Calu3 (cell line): ENCODE results near the gene UCKL1. TPM values are rescaled to one million over a fixed set of nuclear protein-coding genes. Genes with fewer than 3 reads are reported as not detected.
"Not testable (repeated sequence)": the region's sequence is repeated elsewhere in the genome, so short reads cannot be mapped to it uniquely, and the experiment has no call there.

Source experiments
- BruUV-seq: library from RNA; stranded (reverse); fragments of 400-500 nt; replicated peaks from 2 replicates; lab custom pipeline; 2021; lab: Mats Ljungman, UMichigan
- CTCF ChIA-PET: fragments of 300-600 bp; sonication (Branson Sonifier 250); formaldehyde crosslinking; loops from one replicate; lab custom pipeline; 2022; ENCODE audit warnings: antibody characterized with exemption; lab: Charles Lee
- DNase-seq: peaks from one replicate; pipeline ENCODE4 v3.0.0; 2022
- H3K27ac Mint-ChIP-seq: one replicate; pipeline ENCODE4 v1.8.0; 2022; ENCODE audit warnings: mixed read lengths; ENCODE audit not compliant: unreplicated experiment
- H3K27me3 Mint-ChIP-seq: one replicate; pipeline ENCODE4 v1.8.0; 2022; ENCODE audit warnings: mixed read lengths; ENCODE audit not compliant: unreplicated experiment
- H3K36me3 Mint-ChIP-seq: one replicate; pipeline ENCODE4 v1.8.0; 2022; ENCODE audit warnings: mild to moderate bottlenecking, moderate library complexity, mixed read lengths; ENCODE audit not compliant: insufficient read depth, unreplicated experiment
- H3K4me1 Mint-ChIP-seq: one replicate; pipeline ENCODE4 v1.8.0; 2022; ENCODE audit warnings: mild to moderate bottlenecking, low read depth, mixed read lengths; ENCODE audit not compliant: unreplicated experiment
- H3K4me3 Mint-ChIP-seq: one replicate; pipeline ENCODE4 v1.8.0; 2022; ENCODE audit warnings: mild to moderate bottlenecking, low read depth, moderate library complexity, mixed read lengths; ENCODE audit not compliant: unreplicated experiment
- H3K9me3 Mint-ChIP-seq: one replicate; pipeline ENCODE4 v1.8.0; 2022; ENCODE audit warnings: low read depth, mixed read lengths; ENCODE audit not compliant: unreplicated experiment
- CTCF ChIP-seq: fragments of 200-600 bp; IDR thresholded peaks from one replicate; pipeline ENCODE4 v1.8.0; 2022; ENCODE audit warnings: antibody characterized with exemption; ENCODE audit not compliant: unreplicated experiment
- intact Hi-C: fragments of 100-400 bp; cut with micrococcal nuclease; formaldehyde crosslinking; loops from one replicate; pipeline ENCODE4 v1.10.0; 2022; ENCODE audit not compliant: unreplicated experiment
- total RNA-seq: library from RNA; stranded (reverse); gene quantifications from 2 replicates; pipeline ENCODE4 v1.2.3, GENCODE V29; 2022

UCKL1 gene
- total RNA-seq, 1 experiment from 2014 or later = 85.1 TPM

DNA sequence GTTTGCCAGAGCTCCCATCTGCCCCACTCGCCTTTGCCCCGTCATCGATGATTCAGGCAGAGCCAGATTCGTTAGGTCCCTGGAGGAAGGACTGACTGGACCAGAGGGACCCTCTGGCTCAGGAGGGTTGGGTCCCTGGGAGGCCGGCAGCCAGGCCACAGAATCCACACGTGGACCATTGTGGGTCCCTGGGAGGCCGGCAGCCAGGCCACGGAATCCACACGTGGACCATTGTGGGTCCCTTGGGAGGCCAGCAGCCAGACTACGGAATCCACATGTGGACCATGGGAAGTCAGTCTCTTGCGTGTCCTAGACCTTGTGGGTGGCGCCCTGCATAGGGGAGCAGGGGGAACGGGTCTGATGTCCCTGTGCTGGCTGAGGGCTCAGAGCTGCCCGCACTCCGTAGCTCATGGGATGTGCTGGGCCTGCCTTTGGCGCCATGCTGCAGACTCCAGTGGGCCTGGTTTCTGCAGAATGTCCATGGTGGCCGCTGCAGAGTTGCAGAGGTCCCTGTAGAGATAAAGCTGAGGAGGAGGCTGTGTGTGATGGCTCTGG, 23.5 kb downstream of the UCKL1 start:
- Mint-ChIP-seq H3K36me3 (peaks cover 82% of the 10 kb centered on the region), H3K4me1 (no peaks in the 10 kb centered on the region), H3K9me3 (no peaks in the 10 kb centered on the region), H3K4me3 (no peak overlapping the region), H3K27ac (no peak overlapping the region), H3K27me3 (no peaks in the 10 kb centered on the region)
- intact Hi-C loops = no loop called here
- no TSS peak for BruUV-seq
- no peak for DNase-seq
- TF ChIP-seq CTCF = no peak
- CTCF ChIA-PET = no interaction called here

DNA sequence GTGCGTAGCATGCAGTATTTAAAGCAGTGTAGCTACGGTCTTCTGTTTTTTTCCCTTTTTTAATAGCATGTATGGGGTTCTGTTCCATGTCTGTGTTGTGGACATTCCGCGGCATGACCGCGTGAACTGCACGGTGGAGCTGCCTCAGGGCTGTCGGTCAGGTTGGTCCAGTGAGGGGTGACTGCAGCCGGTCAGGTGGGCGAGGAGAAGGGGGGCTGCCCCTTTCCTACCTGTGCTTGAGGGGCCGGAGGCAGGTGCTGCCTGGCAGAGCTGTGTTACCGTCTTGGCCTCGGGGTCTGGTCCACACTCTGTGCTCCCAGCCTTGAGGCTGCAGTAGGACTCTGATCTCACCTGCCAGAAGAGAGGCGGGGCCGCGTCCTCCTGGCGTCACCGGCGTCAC, 24.5 kb downstream of the UCKL1 start:
- no peak for TF ChIP-seq CTCF
- CTCF ChIA-PET = no interaction called here
- DNase-seq = no peak
- Mint-ChIP-seq H3K4me3 (no peak overlapping the region), H3K9me3 (no peaks in the 10 kb centered on the region), H3K27ac (no peak overlapping the region), H3K4me1 (no peaks in the 10 kb centered on the region), H3K27me3 (no peaks in the 10 kb centered on the region), H3K36me3 (peaks cover 80% of the 10 kb centered on the region)
- no TSS peak for BruUV-seq
- intact Hi-C loops = no loop called here

DNA sequence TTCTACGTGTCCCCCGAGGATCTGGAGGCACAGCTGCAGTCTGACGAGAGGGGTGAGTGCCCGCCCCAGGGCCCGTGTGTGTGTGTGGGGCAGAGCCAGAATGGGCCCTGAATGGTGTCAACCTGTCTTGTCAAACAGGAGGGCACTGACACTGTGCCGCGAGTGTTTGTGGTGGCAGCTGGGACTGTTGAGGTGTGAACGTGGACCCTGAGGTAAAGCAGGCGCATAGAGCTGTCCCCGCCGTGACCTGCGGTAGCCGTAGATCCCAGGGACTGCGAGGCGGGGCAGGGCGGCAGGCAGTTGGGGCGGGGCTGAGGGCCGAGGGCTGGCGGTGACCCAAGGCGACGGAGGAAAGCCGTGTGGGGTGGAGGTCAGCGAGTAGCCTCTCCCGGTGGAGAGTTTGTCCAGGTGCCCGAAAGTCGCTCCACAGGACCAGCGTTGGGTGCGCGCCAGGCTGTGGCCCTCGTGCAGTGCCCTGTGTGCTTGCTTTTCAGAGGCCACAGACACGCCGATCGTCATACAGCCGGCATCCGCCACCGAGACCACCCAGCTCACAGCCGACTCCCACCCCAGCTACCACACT, 25.2 kb downstream of the UCKL1 start:
- DNase-seq = no peak
- intact Hi-C loops = no loop called here
- BruUV-seq = no TSS peak
- no peaks in the 10 kb centered on the region for H3K9me3 Mint-ChIP-seq
- peaks cover 79% of the 10 kb centered on the region for H3K36me3 Mint-ChIP-seq
- H3K4me1 Mint-ChIP-seq = no peaks in the 10 kb centered on the region
- no peak overlapping the region for H3K4me3 Mint-ChIP-seq
- H3K27ac Mint-ChIP-seq = no peak overlapping the region
- H3K27me3 Mint-ChIP-seq = no peaks in the 10 kb centered on the region
- CTCF ChIA-PET = no interaction called here
- TF ChIP-seq CTCF = no peak

- H3K27me3 Mint-ChIP-seq, CTCF ChIA-PET, BruUV-seq, H3K27ac Mint-ChIP-seq, DNase-seq, intact Hi-C loops, H3K4me1 Mint-ChIP-seq, H3K4me3 Mint-ChIP-seq, H3K9me3 Mint-ChIP-seq: not testable (repeated sequence)
- peaks cover 74% of the 10 kb centered on the region for H3K36me3 Mint-ChIP-seq
Observed at GRCh38 chr20:63929473-63929883, 26.7 kb downstream of the UCKL1 start.

- BruUV-seq = no TSS peak
- CTCF ChIA-PET = no interaction called here
- intact Hi-C loops = no loop called here
- no peak overlapping the region for H3K4me3 Mint-ChIP-seq
- DNase-seq = no peak
- H3K36me3 Mint-ChIP-seq = peaks cover 70% of the 10 kb centered on the region
- no peak for TF ChIP-seq CTCF
- no peaks in the 10 kb centered on the region for H3K9me3 Mint-ChIP-seq
- H3K27me3 Mint-ChIP-seq = no peaks in the 10 kb centered on the region
- H3K4me1 Mint-ChIP-seq = no peaks in the 10 kb centered on the region
- H3K27ac Mint-ChIP-seq = no peak overlapping the region
Observed at GRCh38 chr20:63929071-63929470, 27.1 kb downstream of the UCKL1 start.
